Neural progenitor cell (in vitro differentiated cells): ENCODE measurements around the gene FOXF2. TPM values are rescaled to one million over a fixed set of nuclear protein-coding genes. Genes with fewer than 3 reads are reported as not detected.

Experiments used
- DNase-seq: peaks from one replicate; pipeline ENCODE4 v3.0.0-alpha.2; 2016; ENCODE audit warnings: low spot score
- H2AFZ ChIP-seq: fragments of 200-600 bp; sonication (generic); replicated peaks from 2 replicates; pipeline ENCODE4 v1.6.1; 2016; ENCODE audit warnings: antibody characterized with exemption
- H3F3A ChIP-seq: fragments of 200-600 bp; sonication (generic); 2 replicates; pipeline ENCODE4 v1.6.1; 2016; ENCODE audit warnings: antibody characterized with exemption, low read depth
- H3K27ac ChIP-seq: fragments of 200-600 bp; sonication (generic); 2 replicates; pipeline ENCODE4 v1.5.1; 2016; ENCODE audit warnings: mild to moderate bottlenecking
- H3K27me3 ChIP-seq: fragments of 200-600 bp; sonication (generic); 2 replicates; pipeline ENCODE4 v1.6.1; 2016; ENCODE audit warnings: mild to moderate bottlenecking, moderate library complexity
- H3K36me3 ChIP-seq: fragments of 200-600 bp; sonication (generic); 2 replicates; pipeline ENCODE4 v1.5.1; 2016
- H3K4me1 ChIP-seq: fragments of 200-600 bp; sonication (generic); 2 replicates; pipeline ENCODE4 v1.6.1; 2016; ENCODE audit warnings: mixed run types
- H3K4me2 ChIP-seq: fragments of 200-600 bp; sonication (generic); 2 replicates; pipeline ENCODE4 v1.6.1; 2016
- H3K4me3 ChIP-seq: fragments of 200-600 bp; sonication (generic); 2 replicates; pipeline ENCODE4 v1.5.1; 2016
- H3K79me2 ChIP-seq: fragments of 200-600 bp; sonication (generic); 2 replicates; pipeline ENCODE4 v1.6.1; 2016; ENCODE audit warnings: low read depth
- H3K9ac ChIP-seq: fragments of 200-600 bp; sonication (generic); 2 replicates; pipeline ENCODE4 v1.6.1; 2016
- H3K9me3 ChIP-seq: fragments of 200-600 bp; sonication (generic); 2 replicates; pipeline ENCODE4 v1.5.1; 2016; ENCODE audit warnings: low read depth
- H4K20me1 ChIP-seq: fragments of 200-600 bp; sonication (generic); 2 replicates; pipeline ENCODE4 v1.6.1; 2016; ENCODE audit warnings: low read depth
- H3K27ac Mint-ChIP-seq: 3 replicates; pipeline ENCODE4 v1.8.0; 2021; ENCODE audit warnings: mixed read lengths
- H3K27me3 Mint-ChIP-seq: 2 replicates; pipeline ENCODE4 v1.8.0; 2022; ENCODE audit warnings: low read depth, mild to moderate bottlenecking, inconsistent platforms, moderate library complexity, mixed read lengths; ENCODE audit not compliant: insufficient read depth
- H3K36me3 Mint-ChIP-seq: 3 replicates; pipeline ENCODE4 v1.8.0; 2021; ENCODE audit warnings: mixed read lengths
- H3K4me1 Mint-ChIP-seq: 3 replicates; pipeline ENCODE4 v1.8.0; 2021; ENCODE audit warnings: mixed read lengths
- H3K4me3 Mint-ChIP-seq: 3 replicates; pipeline ENCODE4 v1.8.0; 2021; ENCODE audit warnings: mild to moderate bottlenecking, moderate library complexity, mixed read lengths
- H3K9me3 Mint-ChIP-seq: 3 replicates; pipeline ENCODE4 v1.8.0; 2020; ENCODE audit warnings: mixed read lengths
- CTCF ChIP-seq: fragments of 200-600 bp; sonication (generic); IDR thresholded peaks from 2 replicates; pipeline ENCODE4 v1.5.1; 2017; ENCODE audit warnings: antibody characterized with exemption, mild to moderate bottlenecking
- EZH2 ChIP-seq: fragments of 200-600 bp; sonication (generic); IDR thresholded peaks from 2 replicates; pipeline ENCODE4 v1.6.1; 2017; ENCODE audit warnings: antibody characterized with exemption, mild to moderate bottlenecking, moderate library complexity
- EZH2phosphoT487 ChIP-seq: fragments of 200-600 bp; sonication (generic); IDR thresholded peaks from 2 replicates; pipeline ENCODE4 v1.6.1; 2017; ENCODE audit warnings: antibody characterized with exemption
- total RNA-seq: library from RNA; depleted of rRNA; stranded (reverse); fragments of >200 nt; gene quantifications from 2 replicates; pipeline ENCODE4 v1.2.3, GENCODE V29; 2015; ENCODE audit warnings: low replicate concordance

Gene FOXF2
- total RNA-seq, 1 donor from 2014 or later: not detected

- H2AFZ ChIP-seq: no peak overlapping the region
- peak; percentile 31 for DNase-seq
- Mint-ChIP-seq H3K27me3 (peaks cover 56% of the 10 kb centered on the region), H3K27ac (no peak overlapping the region), H3K36me3 (no peaks in the 10 kb centered on the region), H3K9me3 (peaks cover 2% of the 10 kb centered on the region), H3K4me1 (peaks cover 26% of the 10 kb centered on the region), H3K4me3 (peak overlapping the region; percentile 38)
- no peak overlapping the region for H3K9ac ChIP-seq
- TF ChIP-seq CTCF (no peak), EZH2 (peak; percentile 75), EZH2phosphoT487 (no peak)
- H3K27me3 ChIP-seq: peaks cover 100% of the 10 kb centered on the region
- peaks cover 13% of the 10 kb centered on the region for H3K4me1 ChIP-seq
- no peak overlapping the region for H3K4me2 ChIP-seq
- no peak overlapping the region for H3K27ac ChIP-seq
- H3K79me2 ChIP-seq: no peaks in the 10 kb centered on the region
- H3K4me3 ChIP-seq: no peak overlapping the region
- no peaks in the 10 kb centered on the region for H3K9me3 ChIP-seq
- H3K36me3 ChIP-seq: no peaks in the 10 kb centered on the region
- peaks cover 60% of the 10 kb centered on the region for H4K20me1 ChIP-seq
- H3F3A ChIP-seq: peaks cover 4% of the 10 kb centered on the region
Observed at GRCh38 chr6:1395941-1396908, 6.8 kb downstream of the FOXF2 start.

GRCh38 chr6:1396952-1397868 is 7.8 kb downstream of the FOXF2 start:
- Histone ChIP-seq H3K9ac (no peak overlapping the region), H3F3A (no peaks in the 10 kb centered on the region), H2AFZ (no peak overlapping the region), H3K4me3 (no peak overlapping the region), H4K20me1 (peaks cover 50% of the 10 kb centered on the region), H3K9me3 (no peaks in the 10 kb centered on the region), H3K27ac (no peak overlapping the region), H3K27me3 (peaks cover 99% of the 10 kb centered on the region), H3K36me3 (no peaks in the 10 kb centered on the region), H3K79me2 (no peaks in the 10 kb centered on the region), H3K4me2 (no peak overlapping the region), H3K4me1 (peaks cover 13% of the 10 kb centered on the region)
- H3K9me3 Mint-ChIP-seq: no peaks in the 10 kb centered on the region
- peak; percentile 89 for DNase-seq
- H3K36me3 Mint-ChIP-seq: no peaks in the 10 kb centered on the region
- peaks cover 18% of the 10 kb centered on the region for H3K4me1 Mint-ChIP-seq
- peak overlapping the region; percentile 38 for H3K4me3 Mint-ChIP-seq
- peaks cover 46% of the 10 kb centered on the region for H3K27me3 Mint-ChIP-seq
- H3K27ac Mint-ChIP-seq: no peak overlapping the region
- peak; percentile 52 for TF ChIP-seq EZH2
- TF ChIP-seq CTCF: peak; percentile 98
- peak; percentile 76 for TF ChIP-seq EZH2phosphoT487

- no peak overlapping the region for H3K4me3 Mint-ChIP-seq
Observed at GRCh38 chr6:1399085-1399780, 9.9 kb downstream of the FOXF2 start.

More at GRCh38 chr6:1399085-1399780, 9.9 kb downstream of the FOXF2 start:
- Mint-ChIP-seq H3K9me3 (no peaks in the 10 kb centered on the region), H3K27ac (no peak overlapping the region), H3K4me1 (peaks cover 11% of the 10 kb centered on the region), H3K36me3 (no peaks in the 10 kb centered on the region), H3K27me3 (peaks cover 34% of the 10 kb centered on the region)
- H3K36me3 ChIP-seq: no peaks in the 10 kb centered on the region
- H3K9ac ChIP-seq: no peak overlapping the region
- no peak overlapping the region for H3K4me2 ChIP-seq
- H3F3A ChIP-seq: no peaks in the 10 kb centered on the region
- TF ChIP-seq CTCF: no peak
- TF ChIP-seq EZH2phosphoT487: no peak
- TF ChIP-seq EZH2: no peak
- H3K4me1 ChIP-seq: peaks cover 5% of the 10 kb centered on the region
- H3K79me2 ChIP-seq: no peaks in the 10 kb centered on the region
- no peak for DNase-seq
- H3K4me3 ChIP-seq: no peak overlapping the region
- no peak overlapping the region for H3K27ac ChIP-seq
- no peaks in the 10 kb centered on the region for H3K9me3 ChIP-seq
- peaks cover 30% of the 10 kb centered on the region for H4K20me1 ChIP-seq
- peaks cover 79% of the 10 kb centered on the region for H3K27me3 ChIP-seq
- no peak overlapping the region for H2AFZ ChIP-seq
